ENCODE data around the gene ADCY1. TPM values are rescaled to one million over a fixed set of nuclear protein-coding genes. Genes with fewer than 3 reads are reported as not detected.

ADCY1 gene
- total and polyA plus RNA-seq, 2 donors (not counting 3 experiments of a cell fraction or from before 2014, with no cell fraction given) = 0.52 to 1.6 TPM

GRCh38 chr7:45642044-45642443, 67.9 kb downstream of the ADCY1 start:
- Histone ChIP-seq H3K27me3 (ENCODE audit: control insufficient read depth in 2 of 2, insufficient read depth in 2 of 2, low read length in 2 of 2) (no peaks in the 10 kb centered on the region), H3K27ac (ENCODE audit: insufficient read depth, low read depth, low read length) (no peak overlapping the region), H3K4me3 (replicated peaks in 1 of 3; ENCODE audit: insufficient read depth in 1 of 3, low read depth in 1 of 3, low read length in 3 of 3) (no peak overlapping the region), H3K79me2 (ENCODE audit: control insufficient read depth, insufficient read depth, low read length) (no peaks in the 10 kb centered on the region), H3K9ac (replicated peaks; ENCODE audit: extremely low read depth, insufficient read depth, low read length) (no peak overlapping the region), H3K36me3 (ENCODE audit: control insufficient read depth in 2 of 2, extremely low read depth in 1 of 2, insufficient read depth in 2 of 2, low read length in 2 of 2) (no peaks in the 10 kb centered on the region), H3K9me1 (replicated peaks; ENCODE audit: control insufficient read depth, extremely low read depth, insufficient read depth, low read length) (no peaks in the 10 kb centered on the region), H2AFZ (ENCODE audit: low read depth, low read length) (no peak overlapping the region), H4K20me1 (replicated peaks; ENCODE audit: control insufficient read depth, extremely low read depth, insufficient read depth, low read length) (no peaks in the 10 kb centered on the region), H3K4me2 (ENCODE audit: insufficient read depth, low read length) (no peak overlapping the region), H3K4me1 (ENCODE audit: control insufficient read depth, extremely low read depth, insufficient read depth, low read length) (no peaks in the 10 kb centered on the region), H3K9me3 (replicated peaks; ENCODE audit: control insufficient read depth, insufficient read depth, low read length) (no peaks in the 10 kb centered on the region)
- ChIA-PET CTCF (interaction anchor here (3.3 kb wide), 1 partner anchor 21 kb away, joined by 8 read pairs; no protein-coding TSS in a partner anchor), POLR2A (no interaction called here)
- FAIRE-seq (no peak), DNase-seq (ENCODE audit: low read depth, low spot score) (no peak)
- intact Hi-C loops (cut with micrococcal nuclease) (no loop called here), dilution Hi-C loops (cut with MboI; ENCODE audit: extremely low pct_ligation_motif_present, low sequenced_read_pairs) (no loop called here)
- TF ChIP-seq MAX (IDR thresholded peaks at IDR 0.05; ENCODE audit: insufficient read depth, insufficient read length) = no peak
- no peak for TF ChIP-seq GATA2 (IDR thresholded peaks at IDR 0.05; ENCODE audit: insufficient read depth, insufficient read length, low read depth, low read length)
- TF ChIP-seq FOS (IDR thresholded peaks at IDR 0.05; ENCODE audit: borderline replicate concordance, insufficient read depth, low read length) = no peak
- no peak for TF ChIP-seq MYC (IDR thresholded peaks at IDR 0.05; ENCODE audit: low read depth, low read length)
- no peak for TF ChIP-seq JUN (IDR thresholded peaks at IDR 0.05; ENCODE audit: borderline replicate concordance, insufficient read depth, insufficient read length, low read depth)
- no TSS peak for BruUV-seq (replicated peaks)

- H4K20me1 ChIP-seq (replicated peaks; ENCODE audit: control insufficient read depth, extremely low read depth, insufficient read depth, low read length) = no peaks in the 10 kb centered on the region
- BruUV-seq (replicated peaks) = no TSS peak
- H3K27me3 ChIP-seq (ENCODE audit: control insufficient read depth in 2 of 2, insufficient read depth in 2 of 2, low read length in 2 of 2) = no peaks in the 10 kb centered on the region
- H3K36me3 ChIP-seq (ENCODE audit: control insufficient read depth in 2 of 2, extremely low read depth in 1 of 2, insufficient read depth in 2 of 2, low read length in 2 of 2) = no peaks in the 10 kb centered on the region
- H3K4me2 ChIP-seq (ENCODE audit: insufficient read depth, low read length) = no peak overlapping the region
- DNase-seq (ENCODE audit: low read depth, low spot score) (no peak), FAIRE-seq (no peak)
- POLR2A ChIA-PET = no interaction called here
- no peaks in the 10 kb centered on the region for H3K9me3 ChIP-seq (replicated peaks; ENCODE audit: control insufficient read depth, insufficient read depth, low read length)
- CTCF ChIA-PET = no interaction called here
- intact Hi-C loops (cut with micrococcal nuclease) (no loop called here), dilution Hi-C loops (cut with MboI; ENCODE audit: extremely low pct_ligation_motif_present, low sequenced_read_pairs) (no loop called here)
- no peak overlapping the region for H3K4me3 ChIP-seq (replicated peaks in 1 of 3; ENCODE audit: insufficient read depth in 1 of 3, low read depth in 1 of 3, low read length in 3 of 3)
- H3K27ac ChIP-seq (ENCODE audit: insufficient read depth, low read depth, low read length) = no peak overlapping the region
- no peaks in the 10 kb centered on the region for H3K9me1 ChIP-seq (replicated peaks; ENCODE audit: control insufficient read depth, extremely low read depth, insufficient read depth, low read length)
- H2AFZ ChIP-seq (ENCODE audit: low read depth, low read length) = no peak overlapping the region
- no peak for TF ChIP-seq CTCF (IDR thresholded peaks at IDR 0.05; ENCODE audit: extremely low read depth in 1 of 2, insufficient read depth in 1 of 2, low read depth in 1 of 2, low read length in 2 of 2)
- no peak for TF ChIP-seq JUN (IDR thresholded peaks at IDR 0.05; ENCODE audit: borderline replicate concordance, insufficient read depth, insufficient read length, low read depth)
- no peak for TF ChIP-seq EZH2 (IDR thresholded peaks at IDR 0.05; ENCODE audit: borderline replicate concordance, low read depth, low read length, severe bottlenecking)
- no peak for TF ChIP-seq POLR2AphosphoS5 (IDR thresholded peaks at IDR 0.05; ENCODE audit: insufficient read depth, low read depth, low read length)
- no peak for TF ChIP-seq MAX (IDR thresholded peaks at IDR 0.05; ENCODE audit: insufficient read depth, insufficient read length)
- TF ChIP-seq FOS (IDR thresholded peaks at IDR 0.05; ENCODE audit: borderline replicate concordance, insufficient read depth, low read length) = no peak
- TF ChIP-seq POLR2A (IDR thresholded peaks at IDR 0.05; ENCODE audit: low read depth, low read length) = no peak
- no peak for TF ChIP-seq MYC (IDR thresholded peaks at IDR 0.05; ENCODE audit: low read depth, low read length)
- TF ChIP-seq GATA2 (IDR thresholded peaks at IDR 0.05; ENCODE audit: insufficient read depth, insufficient read length, low read depth, low read length) = no peak
- no peaks in the 10 kb centered on the region for H3K4me1 ChIP-seq (ENCODE audit: control insufficient read depth, extremely low read depth, insufficient read depth, low read length)
- no peaks in the 10 kb centered on the region for H3K79me2 ChIP-seq (ENCODE audit: control insufficient read depth, insufficient read depth, low read length)
- H3K9ac ChIP-seq (replicated peaks; ENCODE audit: extremely low read depth, insufficient read depth, low read length) = no peak overlapping the region
Measured at GRCh38 chr7:45643630-45644029, 69.5 kb downstream of the ADCY1 start.

All from endothelial cell of umbilical vein (primary cell).